Spleen (tissue), 7 donors: ENCODE data around the gene LNX1.

Experiments used
- POLR2AphosphoS5 ChIP-seq, 3 donors: sonication (generic); formaldehyde crosslinking; IDR thresholded peaks; one replicate each; pipeline ENCODE4 v1.5.1; 2017; ENCODE audit warnings: antibody characterized with exemption in 3 of 3
- TF ChIP-seq, protein P1 (sequence below), 11 experiments: fragments of 200-600 bp in 7 of 11; fragments of 450-650 bp in 4 of 11; sonication (generic) in 4 of 11; IDR thresholded peaks in 8 of 11; conservative IDR thresholded peaks in 3 of 11; 1 replicate in 7 of 11; 2 replicates in 4 of 11; pipeline versions ENCODE4 v1.4.0 to v1.8.0; 2016 to 2021; ENCODE audit warnings: antibody characterized with exemption in 11 of 11, inconsistent platforms in 4 of 11, mild to moderate bottlenecking in 1 of 11
- donor health status: DM: no; HTN: no; CAD: no; lungs with moderate emphysema.
- donor health status: DM: no; HTN: no; CAD: no.
- donor health status: DM: no; HTN: no; CAD: no.

DNA sequence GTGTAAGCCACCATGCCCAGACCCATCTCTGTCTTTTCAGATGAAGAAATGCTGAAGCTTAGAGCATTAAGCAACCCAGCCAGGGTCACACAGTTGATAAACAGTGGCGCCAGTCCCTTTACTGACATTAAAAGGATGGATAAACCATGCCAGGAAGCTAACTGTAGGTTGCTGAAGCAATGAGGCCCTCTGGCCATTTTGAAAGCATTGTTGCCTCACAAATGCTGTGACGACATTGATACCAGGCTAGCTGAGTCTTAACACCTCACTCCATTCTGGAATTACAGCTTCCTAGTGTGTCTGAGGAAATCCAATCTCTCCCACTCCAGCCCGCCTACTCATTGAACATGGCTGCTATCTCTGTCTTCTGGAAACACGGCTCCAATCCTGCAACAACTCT lies 89.7 kb downstream of the LNX1 start:
- TF ChIP-seq, protein P1, sequence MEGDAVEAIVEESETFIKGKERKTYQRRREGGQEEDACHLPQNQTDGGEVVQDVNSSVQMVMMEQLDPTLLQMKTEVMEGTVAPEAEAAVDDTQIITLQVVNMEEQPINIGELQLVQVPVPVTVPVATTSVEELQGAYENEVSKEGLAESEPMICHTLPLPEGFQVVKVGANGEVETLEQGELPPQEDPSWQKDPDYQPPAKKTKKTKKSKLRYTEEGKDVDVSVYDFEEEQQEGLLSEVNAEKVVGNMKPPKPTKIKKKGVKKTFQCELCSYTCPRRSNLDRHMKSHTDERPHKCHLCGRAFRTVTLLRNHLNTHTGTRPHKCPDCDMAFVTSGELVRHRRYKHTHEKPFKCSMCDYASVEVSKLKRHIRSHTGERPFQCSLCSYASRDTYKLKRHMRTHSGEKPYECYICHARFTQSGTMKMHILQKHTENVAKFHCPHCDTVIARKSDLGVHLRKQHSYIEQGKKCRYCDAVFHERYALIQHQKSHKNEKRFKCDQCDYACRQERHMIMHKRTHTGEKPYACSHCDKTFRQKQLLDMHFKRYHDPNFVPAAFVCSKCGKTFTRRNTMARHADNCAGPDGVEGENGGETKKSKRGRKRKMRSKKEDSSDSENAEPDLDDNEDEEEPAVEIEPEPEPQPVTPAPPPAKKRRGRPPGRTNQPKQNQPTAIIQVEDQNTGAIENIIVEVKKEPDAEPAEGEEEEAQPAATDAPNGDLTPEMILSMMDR (IDR thresholded peaks at IDR 0.05 in 8 of 11, conservative IDR thresholded peaks at IDR 0.05 in 3 of 11), result no peak
- TF ChIP-seq POLR2AphosphoS5 (IDR thresholded peaks at IDR 0.05), result no peak
